ENCODE results near the gene MKNK1.

Gene MKNK1

DNA sequence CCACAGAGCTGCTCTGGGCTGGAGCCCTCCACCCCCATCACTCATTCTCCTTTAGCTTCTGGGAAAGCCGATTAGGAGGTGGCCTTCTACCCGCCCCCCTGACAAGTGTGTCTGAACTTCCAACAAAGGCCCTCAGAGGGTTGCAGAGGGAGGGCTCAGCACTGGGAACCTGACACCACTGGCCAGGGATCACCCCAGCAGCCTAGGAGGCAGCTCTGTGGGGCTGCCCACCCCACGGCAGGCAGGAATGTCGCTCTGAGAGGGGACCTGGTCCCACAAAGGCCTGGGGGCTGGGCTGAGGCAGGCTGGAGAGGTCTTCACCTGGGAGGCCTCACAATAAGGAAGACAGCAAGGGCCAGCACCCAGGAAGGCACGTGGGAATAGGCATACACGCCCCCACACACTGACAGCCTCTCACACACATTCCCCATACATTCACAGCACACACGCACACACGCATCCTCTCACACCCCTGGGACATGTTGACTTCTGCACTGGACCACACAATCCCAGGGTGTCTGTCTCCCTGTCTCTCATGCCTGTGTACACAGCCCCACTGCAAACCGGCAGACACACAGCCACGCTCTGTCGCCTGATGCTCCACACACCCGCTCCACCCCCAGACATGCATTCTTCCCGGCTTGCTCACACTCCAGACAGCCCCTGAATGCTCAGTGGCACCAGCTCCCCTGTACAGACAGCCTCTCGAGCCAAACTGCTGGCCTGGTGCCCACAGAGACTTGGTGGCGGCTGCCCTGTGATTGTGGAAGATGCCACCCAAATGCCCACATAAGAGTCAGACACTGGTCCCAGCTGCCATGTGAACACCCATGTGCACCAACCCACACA, 83.8 kb downstream of the MKNK1 start:
- no peak for DNase-seq

DNA sequence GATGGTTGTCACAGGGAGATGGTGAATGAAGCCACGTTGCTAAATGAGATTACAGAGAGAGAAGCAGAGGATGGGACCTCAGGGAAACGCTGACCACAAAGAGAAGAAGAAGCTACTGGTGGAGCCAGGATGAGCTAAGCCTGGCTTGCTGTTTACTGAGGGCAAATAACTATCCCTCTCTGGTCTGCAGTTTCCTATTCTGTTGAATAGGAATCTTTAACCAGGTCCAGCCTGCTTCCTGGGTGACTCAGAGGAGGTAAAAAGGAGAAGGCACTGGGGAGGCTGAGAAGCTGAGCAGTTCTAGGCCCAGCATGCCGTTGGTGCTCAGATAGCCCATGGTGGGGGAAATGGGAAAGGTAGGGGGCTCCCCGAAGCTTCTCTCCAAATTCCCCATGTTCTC, 84.9 kb downstream of the MKNK1 start:
- DNase-seq: no peak

GRCh38 chr1:46517932-46518498, 86.1 kb downstream of the MKNK1 start:
- no peak for DNase-seq

- peak; percentile 7 for DNase-seq
Measured at GRCh38 chr1:46517010-46517600, 87.0 kb downstream of the MKNK1 start.

DNA sequence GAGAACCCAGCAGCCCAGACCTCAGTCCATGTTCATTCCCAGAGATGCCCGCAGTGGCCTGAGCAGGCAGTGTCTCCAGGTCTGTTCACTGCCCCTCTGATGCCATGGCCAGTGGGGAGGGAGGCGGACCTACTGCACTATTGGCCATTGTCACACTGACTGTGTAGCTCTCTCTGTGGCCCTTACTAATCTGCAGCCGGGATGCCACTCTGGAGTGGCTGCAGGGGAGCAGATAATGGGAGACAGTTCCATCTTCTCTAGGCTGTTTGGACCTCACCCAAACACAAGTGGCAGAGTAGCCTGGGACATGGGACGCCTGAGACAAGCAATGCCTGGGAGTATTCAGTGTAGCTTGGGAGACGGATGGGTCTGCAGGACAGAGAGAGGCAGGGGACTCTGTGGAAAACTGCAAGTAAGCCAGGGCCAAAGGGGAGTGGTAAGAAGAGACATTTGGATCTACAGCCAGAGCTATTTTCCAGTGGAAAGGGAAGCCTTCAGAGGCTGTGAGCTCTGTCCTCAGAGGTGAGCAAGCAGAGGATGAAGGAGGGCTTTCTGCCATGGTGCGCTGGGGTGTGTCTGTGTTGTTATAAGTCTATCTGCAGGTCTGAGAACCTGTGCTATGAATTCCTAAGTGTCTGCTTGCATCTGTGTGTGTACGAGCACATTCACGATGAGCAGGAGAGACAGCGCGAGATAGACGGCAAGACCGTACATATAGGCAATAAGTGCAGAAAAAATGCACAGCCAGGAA, 87.7 kb downstream of the MKNK1 start:
- DNase-seq: no peak

GRCh38 chr1:46515576-46515975, 88.5 kb downstream of the MKNK1 start:
- no peak for DNase-seq

DNA sequence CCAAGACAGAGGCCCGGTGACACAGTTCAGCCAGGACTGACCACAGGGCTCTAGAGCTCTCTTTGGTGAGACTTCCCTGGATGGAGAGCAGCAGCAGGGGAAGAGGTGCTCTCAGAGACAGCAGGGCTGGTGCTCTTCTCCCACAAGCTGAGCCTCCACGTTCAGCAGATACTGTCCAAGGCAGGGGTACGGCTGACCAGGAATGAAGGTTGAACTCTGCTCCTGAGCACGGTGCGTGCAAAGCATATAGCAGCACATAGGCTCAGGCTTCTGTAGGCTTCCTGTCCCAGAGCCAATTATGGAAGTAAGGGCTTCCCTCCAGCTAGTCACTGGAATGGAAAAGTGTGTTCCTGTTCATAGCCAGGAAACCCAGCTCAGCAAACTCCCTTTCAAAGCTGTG, 90.5 kb downstream of the MKNK1 start:
- DNase-seq: no peak

DNA sequence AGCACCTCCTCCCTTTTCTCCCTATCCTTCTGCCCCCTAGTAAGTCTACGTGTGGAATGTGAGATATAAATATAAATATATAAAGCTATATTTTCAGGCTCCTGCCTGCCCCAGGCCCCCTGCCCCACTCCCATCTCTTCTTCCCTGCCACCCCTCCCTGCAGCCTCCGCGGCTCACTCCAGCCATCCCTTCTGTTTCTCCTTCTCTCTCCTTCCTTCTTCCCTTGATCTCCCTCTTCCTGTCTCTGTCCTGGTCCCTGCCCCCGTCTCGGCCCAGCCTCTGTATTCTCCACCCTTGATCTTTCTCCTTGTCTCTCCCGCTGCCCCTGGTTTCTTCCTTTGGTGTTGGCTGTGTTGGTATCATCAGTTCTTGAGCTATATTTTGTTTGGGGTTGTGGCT, 91.3 kb downstream of the MKNK1 start:
- no peak for DNase-seq

DNA sequence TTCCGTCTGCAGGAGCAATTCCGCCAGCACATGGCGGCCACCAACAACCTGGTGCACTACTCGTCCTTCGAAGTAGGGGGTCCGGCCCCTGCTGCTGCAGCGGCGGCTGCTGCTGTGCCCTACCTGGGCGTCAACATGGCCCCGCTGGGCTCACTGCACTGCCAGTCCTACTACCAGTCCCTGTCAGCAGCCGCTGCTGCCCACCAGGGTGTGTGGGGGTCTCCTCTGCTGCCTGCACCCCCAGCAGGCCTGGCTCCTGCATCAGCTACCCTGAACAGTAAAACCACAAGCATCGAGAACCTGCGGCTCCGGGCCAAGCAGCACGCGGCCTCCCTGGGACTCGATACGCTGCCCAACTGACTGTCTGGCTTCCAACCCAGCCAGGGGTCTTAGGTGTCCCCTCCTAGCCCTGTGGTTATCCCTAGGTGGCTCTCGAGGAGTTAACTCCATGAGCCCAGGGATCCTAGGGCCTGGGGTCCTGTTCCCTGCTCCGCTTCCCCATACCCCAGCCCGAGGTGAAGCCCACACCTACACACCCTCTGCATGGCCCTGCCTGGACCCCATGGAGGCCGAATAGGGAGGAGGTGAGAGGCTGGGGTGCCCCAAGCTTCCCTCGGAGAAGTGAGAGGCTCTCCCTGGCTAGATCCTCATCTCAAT, 91.8 kb downstream of the MKNK1 start:
- no peak for DNase-seq

- no peak for DNase-seq
Measured at GRCh38 chr1:46510998-46511365, 93.1 kb downstream of the MKNK1 start.

- DNase-seq: no peak
Measured at GRCh38 chr1:46510341-46510997, 93.6 kb downstream of the MKNK1 start.

GRCh38 chr1:46508757-46509156, 95.3 kb downstream of the MKNK1 start:
- no peak for DNase-seq
